HG03025 (cell line): ENCODE data around the gene PNN.
"Not testable (repeated sequence)": the region's sequence is repeated elsewhere in the genome, so short reads cannot be mapped to it uniquely, and the experiment has no call there.

Experiments
- ATAC-seq: cut with Tn5 transposase; IDR thresholded peaks from one replicate; pipeline ENCODE4 v1.9.1; 2021; ENCODE audit warnings: mild to moderate bottlenecking, moderate library complexity; ENCODE audit not compliant: unreplicated experiment, low FRiP score

The PNN gene

DNA sequence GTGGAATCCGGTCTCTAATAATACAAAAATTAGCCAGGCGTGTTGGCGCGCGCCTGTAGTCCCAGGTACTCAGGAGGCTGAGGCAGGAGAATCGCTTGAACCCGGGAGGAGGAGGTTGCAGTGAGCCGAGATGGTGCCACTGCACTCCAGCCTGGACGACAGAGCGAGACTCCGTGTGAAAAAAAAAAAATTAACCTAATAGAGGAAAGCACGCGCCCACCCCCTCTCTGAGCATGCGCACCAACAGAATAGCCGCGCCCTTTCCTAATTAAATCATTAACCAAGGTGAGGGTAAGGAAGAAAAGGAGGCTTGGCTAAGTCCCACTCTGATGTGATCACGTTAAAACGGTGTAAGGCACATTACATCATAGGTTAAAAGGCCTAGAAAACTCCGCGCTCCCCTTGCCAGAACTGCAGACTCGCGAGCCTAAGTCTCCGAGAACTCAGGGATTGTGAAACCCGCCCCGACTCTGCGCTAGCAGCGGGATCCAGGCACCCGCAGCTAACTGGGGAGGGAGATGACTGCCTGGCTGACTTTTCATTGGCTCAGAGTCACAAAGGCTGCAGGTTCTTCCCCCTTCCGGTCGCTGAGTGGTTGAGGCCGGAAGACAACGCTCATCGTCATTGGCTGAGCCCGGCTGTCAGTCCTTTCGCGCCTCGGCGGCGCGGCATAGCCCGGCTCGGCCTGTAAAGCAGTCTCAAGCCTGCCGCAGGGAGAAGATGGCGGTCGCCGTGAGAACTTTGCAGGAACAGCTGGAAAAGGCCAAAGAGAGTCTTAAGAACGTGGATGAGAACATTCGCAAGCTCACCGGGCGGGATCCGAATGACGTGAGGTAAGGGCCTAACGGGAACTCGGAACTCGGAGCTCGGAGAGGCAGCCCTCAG lies at the start of gene PNN:
Gene PNN (plus strand): TSS at position 695 of the 885 bp plus-strand sequence. CDS start 26 bp downstream, at position 721.
- peak; percentile 91 for ATAC-seq

GRCh38 chr14:39137835-39138234 lies 37.2 kb upstream of the PNN start:
- ATAC-seq = not testable (repeated sequence)

GRCh38 chr14:39138440-39138839 lies 36.6 kb upstream of the PNN start:
- no peak for ATAC-seq

- ATAC-seq = no peak
Measured at GRCh38 chr14:39140170-39140569, 34.9 kb upstream of the PNN start.

DNA sequence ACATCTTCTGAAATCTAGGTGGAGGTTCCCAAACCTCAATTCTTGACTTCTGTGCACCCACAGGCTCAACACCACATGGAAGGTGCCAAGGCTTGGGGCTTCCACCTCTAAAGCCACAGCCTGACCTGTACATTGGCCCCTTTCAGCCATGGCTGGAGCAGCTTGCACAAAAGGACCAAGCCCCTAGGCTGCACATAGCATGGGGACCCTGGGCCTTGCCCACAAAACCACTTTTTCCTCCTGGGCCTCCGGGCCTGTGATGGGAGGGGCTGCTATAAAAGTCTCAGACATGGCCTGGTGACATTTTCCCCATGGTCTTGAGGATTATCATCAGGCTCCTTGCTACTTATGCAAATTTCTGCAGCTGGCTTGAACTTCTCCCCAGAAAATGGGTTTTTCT lies 33.4 kb upstream of the PNN start:
- ATAC-seq = not testable (repeated sequence)

DNA sequence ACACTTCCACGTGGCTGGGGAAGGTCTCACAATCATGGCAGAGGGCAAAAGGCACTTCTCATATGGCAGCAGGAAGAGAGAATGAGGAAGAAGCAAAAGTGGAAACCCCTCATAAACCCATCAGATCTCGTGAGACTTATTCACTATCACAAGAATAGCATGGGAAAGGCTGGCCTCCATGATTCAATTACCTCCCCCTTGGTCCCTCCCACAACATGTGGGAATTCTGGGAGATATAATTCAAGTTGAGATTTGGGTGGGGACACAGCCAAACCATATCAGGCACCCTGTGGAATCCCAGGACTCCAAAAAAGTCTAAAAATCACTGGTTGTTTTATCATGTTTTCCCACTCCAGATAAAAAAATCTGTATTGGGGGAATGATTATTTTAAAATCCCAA lies 31.8 kb upstream of the PNN start:
- not testable (repeated sequence) for ATAC-seq

DNA sequence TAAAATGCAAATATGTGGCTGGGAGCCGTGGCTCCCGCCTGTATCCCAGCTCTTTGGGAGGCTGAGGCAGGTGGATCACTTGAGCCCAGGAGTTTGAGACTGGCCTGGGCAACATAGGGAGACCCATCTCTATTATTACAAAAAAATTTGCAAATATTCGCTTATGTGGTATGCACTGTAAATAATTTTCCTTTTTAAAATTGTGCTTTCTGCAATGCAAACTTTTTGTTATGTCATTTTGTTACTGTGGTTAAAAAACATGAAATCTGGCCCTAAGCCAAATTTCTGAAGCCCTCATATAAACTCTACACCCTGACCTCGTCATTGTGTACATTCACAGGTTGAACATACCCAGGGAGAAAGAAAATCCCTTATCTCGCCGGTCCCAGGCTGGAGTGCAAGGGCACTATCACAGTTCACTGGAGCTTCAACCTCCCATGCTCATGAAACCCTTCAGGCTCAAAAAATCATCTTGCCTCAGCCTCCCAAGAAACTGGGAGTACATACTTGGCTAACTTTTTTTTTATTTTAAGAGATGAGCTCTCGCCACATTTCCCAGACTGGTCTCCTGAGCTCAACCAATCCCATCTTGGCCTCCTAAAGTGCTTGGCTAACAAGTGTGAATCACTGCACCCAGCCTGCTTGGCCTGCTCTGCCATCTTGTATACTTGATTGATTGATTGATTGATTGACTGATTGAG lies 29.6 kb upstream of the PNN start:
- ATAC-seq = no peak

GRCh38 chr14:39154594-39155189 lies 20.4 kb upstream of the PNN start:
- no peak for ATAC-seq

DNA sequence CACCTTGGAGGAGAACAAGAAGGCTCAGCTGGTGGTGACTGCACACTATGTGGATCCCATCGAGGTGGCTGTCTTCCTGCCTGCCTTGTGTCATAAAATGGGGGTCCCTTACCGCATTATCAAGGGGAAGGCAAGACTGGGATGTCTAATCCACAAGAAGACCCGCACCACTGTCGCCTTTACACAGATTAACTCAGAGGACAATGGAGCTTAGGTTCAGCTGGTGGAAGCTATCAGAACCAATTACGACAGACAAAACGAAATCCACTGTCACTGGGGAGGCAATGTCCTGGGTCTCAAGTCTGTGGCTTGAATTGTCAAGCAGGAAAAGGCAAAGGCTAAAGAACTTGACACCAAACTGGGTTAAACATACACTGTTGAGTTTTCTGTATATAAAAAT lies 17.6 kb upstream of the PNN start:
- ATAC-seq = no peak

GRCh38 chr14:39158222-39158858 lies 16.7 kb upstream of the PNN start:
- ATAC-seq = no peak

DNA sequence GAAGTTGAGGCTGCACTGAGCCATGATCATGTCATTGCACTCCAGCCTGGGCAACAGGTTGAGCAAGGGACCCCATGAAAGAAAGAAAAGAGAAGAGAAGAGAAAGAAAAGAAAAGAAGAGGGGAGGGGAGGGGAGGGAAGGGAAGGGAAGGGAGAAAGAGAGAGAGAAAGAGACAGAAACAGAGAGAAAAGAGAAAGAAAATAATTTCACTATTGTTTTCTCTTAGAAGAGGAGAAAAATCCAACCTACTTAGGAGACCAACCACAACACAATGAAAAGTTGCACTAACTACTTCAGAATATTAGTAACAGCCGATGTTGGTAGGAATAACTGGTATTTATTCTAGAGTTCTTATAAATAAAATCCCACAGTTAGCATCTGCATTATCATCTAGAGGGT lies 14.6 kb upstream of the PNN start:
- no peak for ATAC-seq

DNA sequence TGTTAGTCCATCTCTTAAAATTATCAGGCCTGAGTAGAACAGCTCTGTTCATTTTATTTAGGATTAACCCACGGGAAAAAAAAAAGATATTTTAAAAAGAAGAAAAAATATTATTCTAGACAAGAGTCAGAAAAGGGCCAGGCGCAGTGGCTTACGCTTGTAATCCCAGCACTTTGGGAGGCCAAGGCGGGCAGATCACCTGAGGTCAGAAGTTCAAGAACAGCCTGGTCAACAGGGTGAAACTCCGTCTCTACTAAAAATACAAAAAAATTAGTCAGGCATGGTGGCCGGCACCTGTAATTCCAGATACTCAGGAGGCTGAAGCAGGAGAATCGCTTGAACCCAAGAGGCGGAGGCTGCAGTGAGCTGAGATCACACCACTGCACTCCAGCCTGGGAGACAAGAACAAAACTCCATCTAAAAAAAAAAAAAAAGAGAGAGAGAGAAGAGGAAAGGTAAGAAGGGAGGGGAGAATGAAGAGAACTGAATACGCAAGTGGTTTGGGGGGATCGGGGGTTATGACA lies 7.2 kb upstream of the PNN start:
- not testable (repeated sequence) for ATAC-seq

GRCh38 chr14:39168591-39168990 lies 6.5 kb upstream of the PNN start:
- no peak for ATAC-seq

DNA sequence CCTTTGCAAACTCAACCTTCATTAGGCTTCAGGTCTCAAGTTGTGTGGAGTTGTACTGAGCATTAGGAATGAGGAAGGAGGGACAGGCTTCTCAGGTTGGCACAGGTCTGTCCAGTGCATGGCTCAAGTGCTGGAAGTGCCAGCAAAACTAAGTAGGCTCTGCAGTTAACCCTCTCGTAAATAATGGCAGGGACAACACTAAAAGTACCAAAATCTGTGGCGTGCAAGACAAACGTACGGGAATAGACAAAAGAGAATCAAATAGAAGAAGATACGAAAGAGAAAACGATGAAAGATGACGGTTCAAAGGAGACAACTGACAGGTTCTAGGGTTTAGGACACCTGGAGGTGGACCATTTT lies 5.5 kb upstream of the PNN start:
- ATAC-seq = no peak

- no peak for ATAC-seq
Measured at GRCh38 chr14:39173198-39173597, 1.9 kb upstream of the PNN start.

GRCh38 chr14:39175445-39176262 lies 600 bp downstream of the PNN start:
- ATAC-seq = peak; percentile 3

DNA sequence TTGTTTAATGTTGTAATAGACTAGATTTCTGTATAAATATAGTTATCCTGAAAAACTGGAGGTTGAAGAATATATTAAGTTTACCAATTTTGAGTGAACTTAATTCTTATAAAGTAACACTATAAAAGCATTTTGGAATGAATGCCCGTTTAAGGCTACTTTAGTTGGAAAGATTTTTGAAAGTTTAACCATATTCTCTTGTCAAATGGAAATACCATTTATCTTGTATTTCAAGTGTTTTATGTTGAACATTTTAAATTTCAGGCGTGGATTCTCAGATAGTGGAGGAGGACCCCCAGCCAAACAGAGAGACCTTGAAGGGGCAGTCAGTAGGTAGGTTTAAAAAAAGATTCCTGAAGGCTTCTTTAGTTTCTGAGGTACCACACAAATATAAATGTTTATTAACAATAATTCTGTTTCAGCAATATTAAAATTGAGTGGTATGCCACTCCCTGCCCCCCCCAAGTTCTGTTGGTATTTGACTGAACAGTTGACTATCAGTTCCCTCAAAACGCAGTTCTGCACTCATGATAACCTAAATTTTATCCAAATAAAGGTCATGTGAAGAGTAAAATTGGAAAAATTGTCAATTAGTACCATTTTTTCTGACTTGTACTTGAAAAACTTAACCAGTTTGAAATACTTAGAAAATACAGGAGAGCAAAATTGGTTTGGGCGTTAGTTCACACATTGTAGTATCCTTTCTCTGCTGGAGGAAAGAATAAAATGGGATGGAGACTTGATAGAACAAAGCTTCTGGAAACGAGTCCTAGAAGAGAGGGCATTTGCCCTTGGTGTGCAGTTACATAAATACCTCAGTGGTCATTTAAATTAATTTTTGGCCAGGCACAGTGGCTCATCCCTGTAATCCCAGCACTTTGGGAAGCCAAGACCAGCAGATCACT lies 1.5 kb downstream of the PNN start:
- ATAC-seq = no peak

DNA sequence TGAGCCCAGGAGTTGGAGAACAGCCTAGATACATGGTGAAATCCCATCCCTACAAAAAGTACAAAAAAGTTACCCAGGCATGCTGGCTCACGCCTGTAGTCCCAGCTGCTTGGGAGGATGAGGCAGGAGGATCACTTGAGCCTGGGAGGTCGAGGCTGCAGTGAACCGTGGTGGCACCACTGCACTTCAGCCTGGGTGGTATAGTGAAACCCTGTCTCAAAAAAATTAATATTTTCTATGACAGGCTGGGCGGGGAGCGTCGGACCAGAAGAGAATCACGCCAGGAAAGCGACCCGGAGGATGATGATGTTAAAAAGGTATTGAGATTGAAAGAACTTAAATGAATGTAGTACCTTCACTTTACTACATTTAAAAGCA lies 2.1 kb downstream of the PNN start:
- no peak for ATAC-seq

DNA sequence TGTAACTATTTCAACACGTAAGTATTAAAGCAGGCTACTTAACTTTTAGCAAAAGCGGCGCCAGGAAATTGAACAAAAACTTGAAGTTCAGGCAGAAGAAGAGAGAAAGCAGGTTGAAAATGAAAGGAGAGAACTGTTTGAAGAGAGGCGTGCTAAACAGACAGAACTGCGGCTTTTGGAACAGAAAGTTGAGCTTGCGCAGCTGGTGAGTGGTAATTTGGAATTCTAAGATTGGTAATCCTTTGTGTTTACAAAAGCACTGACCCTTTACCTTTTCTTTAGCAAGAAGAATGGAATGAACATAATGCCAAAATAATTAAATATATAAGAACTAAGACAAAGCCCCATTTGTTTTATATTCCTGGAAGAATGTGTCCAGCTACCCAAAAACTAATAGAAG lies 4.0 kb downstream of the PNN start:
- ATAC-seq = no peak
